Panc1 (cell line): ENCODE results near the gene UBE2R2. TPM values are rescaled to one million over a fixed set of nuclear protein-coding genes. Genes with fewer than 3 reads are reported as not detected.
A peak's percentile ranks its signal among the peaks of the same experiment; 100 is the strongest.
"Not testable (repeated sequence)": the region's sequence is repeated elsewhere in the genome, so short reads cannot be mapped to it uniquely, and the experiment has no call there.

Source experiments
- ATAC-seq: fragments of 200-7000 bp; cut with Tn5 transposase; 2 replicates; pipeline ENCODE4 v1.9.1; 2020; ENCODE audit warnings: mild to moderate bottlenecking, moderate library complexity
- BruUV-seq: library from RNA; stranded (reverse); fragments of 400-500 nt; replicated peaks from 2 replicates; lab custom pipeline; 2021; lab: Mats Ljungman, UMichigan
- CTCF ChIA-PET: fragments of 300-600 bp; sonication (Branson Sonifier 250); formaldehyde crosslinking; loops from one replicate; lab custom pipeline; 2022; ENCODE audit warnings: antibody characterized with exemption; lab: Charles Lee
- POLR2A ChIA-PET: fragments of 300-600 bp; sonication (Branson Sonifier 250); formaldehyde crosslinking; loops from one replicate; lab custom pipeline; 2022; ENCODE audit warnings: antibody characterized with exemption; lab: Charles Lee
- DNase-seq: peaks from one replicate; pipeline ENCODE4 v3.0.0-alpha.2; 2010; ENCODE audit warnings: low read depth, low spot score
- H3K27ac ChIP-seq: 2 replicates; pipeline ENCODE4 v1.5.1; 2011; ENCODE audit warnings: mild to moderate bottlenecking, low read length, inconsistent platforms
- H3K27me3 ChIP-seq: fragments of 200-500 bp; sonication (Bioruptor generic); 2 replicates; pipeline ENCODE4 v1.6.0; 2014; ENCODE audit warnings: low read length, inconsistent platforms; ENCODE audit not compliant: control insufficient read depth, insufficient read depth
- H3K36me3 ChIP-seq: fragments of 200-500 bp; sonication (Bioruptor generic); 2 replicates; pipeline ENCODE4 v1.5.1; 2014; ENCODE audit warnings: inconsistent platforms, mild to moderate bottlenecking, low read length, moderate library complexity; ENCODE audit not compliant: control insufficient read depth, insufficient read depth
- H3K4me1 ChIP-seq: 2 replicates; pipeline ENCODE4 v1.5.1; 2011; ENCODE audit warnings: inconsistent platforms, mild to moderate bottlenecking, low read length, moderate library complexity; ENCODE audit not compliant: control insufficient read depth, insufficient read depth
- H3K4me3 ChIP-seq, 2 experiments: 2 replicates each; pipeline ENCODE4 v1.5.1; 2011 to 2012; ENCODE audit warnings: low read depth in 2 of 2, low read length in 2 of 2, mild to moderate bottlenecking in 2 of 2, inconsistent platforms in 1 of 2, moderate library complexity in 1 of 2
- H3K9me3 ChIP-seq: fragments of 200-500 bp; sonication (Bioruptor generic); 2 replicates; pipeline ENCODE4 v1.5.1; 2014; ENCODE audit warnings: low read depth, mild to moderate bottlenecking, inconsistent platforms, low read length, moderate library complexity; ENCODE audit not compliant: control insufficient read depth, insufficient read depth
- POLR2AphosphoS5 ChIP-seq: IDR thresholded peaks from 2 replicates; pipeline ENCODE4 v1.6.1; 2012; ENCODE audit warnings: mild to moderate bottlenecking, low read depth, low read length, moderate library complexity
- SIN3A ChIP-seq: IDR thresholded peaks from 2 replicates; pipeline ENCODE4 v1.6.1; 2012; ENCODE audit warnings: low read depth, mild to moderate bottlenecking, low read length, moderate library complexity, borderline replicate concordance; ENCODE audit not compliant: insufficient read depth
- TCF7L2 ChIP-seq: IDR thresholded peaks from 2 replicates; pipeline ENCODE4 v1.6.1; 2011; ENCODE audit warnings: mild to moderate bottlenecking, low read depth, low read length, inconsistent platforms
- in situ Hi-C: cut with HindIII; loops from 2 replicates; pipeline ENCODE4 v1.10.0; 2016; ENCODE audit warnings: low sequenced_read_pairs, low pct_unique_long_range_greater_than_20kb
- intact Hi-C: fragments of 100-400 bp; cut with micrococcal nuclease; formaldehyde crosslinking; loops from one replicate; pipeline ENCODE4 v1.10.0; 2022; ENCODE audit not compliant: unreplicated experiment
- total RNA-seq: library from RNA; stranded (reverse); gene quantifications from one replicate; pipeline ENCODE4 v1.2.1, GENCODE V29; 2021; ENCODE audit not compliant: unreplicated experiment
- TF ChIP-seq, protein P1 (sequence below), 2 experiments: IDR thresholded peaks; 2 replicates each; pipeline ENCODE4 v1.6.1; 2011 to 2012; ENCODE audit warnings: low read depth in 2 of 2, control low read depth in 1 of 2, low read length in 1 of 2, mild to moderate bottlenecking in 1 of 2, moderate library complexity in 1 of 2; ENCODE audit not compliant: insufficient read depth in 1 of 2
- TF ChIP-seq, protein P2 (sequence below): fragments of 450-650 bp; IDR thresholded peaks from 2 replicates; pipeline ENCODE4 v1.5.1; 2017; ENCODE audit warnings: mild to moderate bottlenecking

The UBE2R2 gene
- total RNA-seq, 1 experiment from 2014 or later = 67.2 TPM

DNA sequence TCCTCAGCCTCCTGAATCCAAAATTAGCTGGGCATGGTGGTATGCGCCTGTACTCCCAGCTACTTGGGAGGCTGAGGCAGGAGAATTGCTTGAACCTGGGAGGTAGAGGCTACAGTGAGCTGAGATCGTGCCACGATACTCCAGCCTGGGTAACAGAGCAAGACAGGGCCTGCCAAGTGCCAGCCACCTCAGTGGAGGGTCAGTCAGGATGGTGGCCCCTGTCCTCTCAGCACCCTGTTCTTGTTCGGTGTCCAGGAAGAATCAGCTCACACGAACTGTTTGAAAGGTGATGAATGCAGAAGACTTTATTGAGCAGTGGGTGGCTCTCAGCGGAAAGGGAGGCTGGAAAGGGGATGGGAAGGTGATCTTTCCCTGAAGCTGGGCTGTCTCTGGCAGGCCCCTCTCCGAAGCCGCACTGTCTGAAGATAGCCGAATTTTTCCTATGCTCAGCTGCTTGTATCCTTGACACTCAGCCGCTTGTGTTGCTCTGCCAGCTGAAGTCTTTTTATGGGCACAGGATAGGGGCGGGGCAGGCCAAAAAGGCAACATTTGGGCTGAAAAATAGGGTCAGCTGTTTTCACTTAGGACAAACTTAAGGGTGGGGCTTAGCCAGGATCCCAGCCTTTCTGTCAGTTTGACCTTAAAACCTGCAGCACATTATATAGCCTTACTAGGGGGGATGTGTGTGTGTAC is 50.9 kb downstream of the UBE2R2 start:
- ChIA-PET POLR2A (no interaction called here), CTCF (interaction anchor here (0.6 kb wide), 1 partner anchor 29 kb away, joined by 6 read pairs; no protein-coding TSS in a partner anchor)
- no peak overlapping the region for H3K27ac ChIP-seq
- no peaks in the 10 kb centered on the region for H3K9me3 ChIP-seq
- TF ChIP-seq, protein P1, sequence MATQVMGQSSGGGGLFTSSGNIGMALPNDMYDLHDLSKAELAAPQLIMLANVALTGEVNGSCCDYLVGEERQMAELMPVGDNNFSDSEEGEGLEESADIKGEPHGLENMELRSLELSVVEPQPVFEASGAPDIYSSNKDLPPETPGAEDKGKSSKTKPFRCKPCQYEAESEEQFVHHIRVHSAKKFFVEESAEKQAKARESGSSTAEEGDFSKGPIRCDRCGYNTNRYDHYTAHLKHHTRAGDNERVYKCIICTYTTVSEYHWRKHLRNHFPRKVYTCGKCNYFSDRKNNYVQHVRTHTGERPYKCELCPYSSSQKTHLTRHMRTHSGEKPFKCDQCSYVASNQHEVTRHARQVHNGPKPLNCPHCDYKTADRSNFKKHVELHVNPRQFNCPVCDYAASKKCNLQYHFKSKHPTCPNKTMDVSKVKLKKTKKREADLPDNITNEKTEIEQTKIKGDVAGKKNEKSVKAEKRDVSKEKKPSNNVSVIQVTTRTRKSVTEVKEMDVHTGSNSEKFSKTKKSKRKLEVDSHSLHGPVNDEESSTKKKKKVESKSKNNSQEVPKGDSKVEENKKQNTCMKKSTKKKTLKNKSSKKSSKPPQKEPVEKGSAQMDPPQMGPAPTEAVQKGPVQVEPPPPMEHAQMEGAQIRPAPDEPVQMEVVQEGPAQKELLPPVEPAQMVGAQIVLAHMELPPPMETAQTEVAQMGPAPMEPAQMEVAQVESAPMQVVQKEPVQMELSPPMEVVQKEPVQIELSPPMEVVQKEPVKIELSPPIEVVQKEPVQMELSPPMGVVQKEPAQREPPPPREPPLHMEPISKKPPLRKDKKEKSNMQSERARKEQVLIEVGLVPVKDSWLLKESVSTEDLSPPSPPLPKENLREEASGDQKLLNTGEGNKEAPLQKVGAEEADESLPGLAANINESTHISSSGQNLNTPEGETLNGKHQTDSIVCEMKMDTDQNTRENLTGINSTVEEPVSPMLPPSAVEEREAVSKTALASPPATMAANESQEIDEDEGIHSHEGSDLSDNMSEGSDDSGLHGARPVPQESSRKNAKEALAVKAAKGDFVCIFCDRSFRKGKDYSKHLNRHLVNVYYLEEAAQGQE (IDR thresholded peaks at IDR 0.05; ENCODE audit: insufficient read depth in 1 of 2, low read depth in 2 of 2, low read length in 1 of 2) = no peak
- no peak for TF ChIP-seq SIN3A
- TF ChIP-seq, protein P2, sequence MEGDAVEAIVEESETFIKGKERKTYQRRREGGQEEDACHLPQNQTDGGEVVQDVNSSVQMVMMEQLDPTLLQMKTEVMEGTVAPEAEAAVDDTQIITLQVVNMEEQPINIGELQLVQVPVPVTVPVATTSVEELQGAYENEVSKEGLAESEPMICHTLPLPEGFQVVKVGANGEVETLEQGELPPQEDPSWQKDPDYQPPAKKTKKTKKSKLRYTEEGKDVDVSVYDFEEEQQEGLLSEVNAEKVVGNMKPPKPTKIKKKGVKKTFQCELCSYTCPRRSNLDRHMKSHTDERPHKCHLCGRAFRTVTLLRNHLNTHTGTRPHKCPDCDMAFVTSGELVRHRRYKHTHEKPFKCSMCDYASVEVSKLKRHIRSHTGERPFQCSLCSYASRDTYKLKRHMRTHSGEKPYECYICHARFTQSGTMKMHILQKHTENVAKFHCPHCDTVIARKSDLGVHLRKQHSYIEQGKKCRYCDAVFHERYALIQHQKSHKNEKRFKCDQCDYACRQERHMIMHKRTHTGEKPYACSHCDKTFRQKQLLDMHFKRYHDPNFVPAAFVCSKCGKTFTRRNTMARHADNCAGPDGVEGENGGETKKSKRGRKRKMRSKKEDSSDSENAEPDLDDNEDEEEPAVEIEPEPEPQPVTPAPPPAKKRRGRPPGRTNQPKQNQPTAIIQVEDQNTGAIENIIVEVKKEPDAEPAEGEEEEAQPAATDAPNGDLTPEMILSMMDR = no peak
- TF ChIP-seq POLR2AphosphoS5 = no peak
- no peak for TF ChIP-seq TCF7L2
- no peaks in the 10 kb centered on the region for H3K27me3 ChIP-seq
- no TSS peak for BruUV-seq
- H3K36me3 ChIP-seq = no peaks in the 10 kb centered on the region
- intact Hi-C loops (loop anchor here (10.0 kb wide), 1 partner anchor 57 kb away; no protein-coding TSS in a partner anchor), in situ Hi-C loops (no loop called here)
- no peak overlapping the region for H3K4me3 ChIP-seq
- H3K4me1 ChIP-seq = peaks cover 12% of the 10 kb centered on the region
- ATAC-seq (peak; percentile 42), DNase-seq (no peak)

- ChIA-PET CTCF (no interaction called here), POLR2A (no interaction called here)
- ATAC-seq (no peak), DNase-seq (no peak)
- no peak overlapping the region for H3K4me3 ChIP-seq
- H3K27me3 ChIP-seq = no peaks in the 10 kb centered on the region
- intact Hi-C loops (loop anchor here (10.0 kb wide), 1 partner anchor 56 kb away; no protein-coding TSS in a partner anchor), in situ Hi-C loops (no loop called here)
- H3K9me3 ChIP-seq = no peaks in the 10 kb centered on the region
- no peak overlapping the region for H3K27ac ChIP-seq
- BruUV-seq = no TSS peak
- H3K4me1 ChIP-seq = peaks cover 12% of the 10 kb centered on the region
- H3K36me3 ChIP-seq = no peaks in the 10 kb centered on the region
- TF ChIP-seq SIN3A = no peak
- no peak for TF ChIP-seq POLR2AphosphoS5
- no peak for TF ChIP-seq TCF7L2
- TF ChIP-seq, protein P2 = no peak
- TF ChIP-seq, protein P1 (IDR thresholded peaks at IDR 0.05; ENCODE audit: insufficient read depth in 1 of 2, low read depth in 2 of 2, low read length in 1 of 2) = no peak
Observed at GRCh38 chr9:33868440-33868973, 51.5 kb downstream of the UBE2R2 start.

DNA sequence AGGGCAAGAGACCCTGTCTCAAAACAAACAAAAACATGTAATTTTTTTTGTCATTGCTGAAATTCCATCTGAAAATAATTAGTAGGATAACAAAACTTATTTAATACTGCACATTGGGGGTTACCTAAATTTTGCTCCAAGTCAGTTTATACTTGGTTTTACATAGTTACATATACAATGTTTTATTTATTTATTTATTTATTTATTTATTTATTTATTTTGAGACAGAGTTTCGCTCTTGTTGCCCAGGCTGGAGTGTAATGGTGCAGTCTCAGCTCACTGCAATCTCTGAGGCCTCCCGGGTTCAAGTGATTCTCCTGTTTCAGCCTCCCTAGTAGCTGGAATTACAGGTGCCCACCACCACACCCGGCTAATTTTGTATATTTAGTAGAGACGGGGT is 52.3 kb downstream of the UBE2R2 start:
- H3K27me3 ChIP-seq, H3K36me3 ChIP-seq, ATAC-seq, in situ Hi-C loops, H3K27ac ChIP-seq, H3K9me3 ChIP-seq, H3K4me3 ChIP-seq, BruUV-seq, POLR2A ChIA-PET, DNase-seq, CTCF ChIA-PET: not testable (repeated sequence)
- intact Hi-C loops = loop anchor here (10.0 kb wide), 1 partner anchor 56 kb away; no protein-coding TSS in a partner anchor
- H3K4me1 ChIP-seq = peaks cover 12% of the 10 kb centered on the region
